Stimulated activated CD4-positive, alpha-beta T cell treated with anti-CD3 and anti-CD28 coated beads, Interleukin-2, amount 100 ng/mL, for 24 hours (primary cell): ENCODE results near the gene GPR3.
"Not testable (repeated sequence)": the region's sequence is repeated elsewhere in the genome, so short reads cannot be mapped to it uniquely, and the experiment has no call there.

Experiments used
- DNase-seq, 2 donors: peaks; one replicate each; pipeline ENCODE4 v3.0.0-alpha.2; 2020

GPR3 gene

DNA sequence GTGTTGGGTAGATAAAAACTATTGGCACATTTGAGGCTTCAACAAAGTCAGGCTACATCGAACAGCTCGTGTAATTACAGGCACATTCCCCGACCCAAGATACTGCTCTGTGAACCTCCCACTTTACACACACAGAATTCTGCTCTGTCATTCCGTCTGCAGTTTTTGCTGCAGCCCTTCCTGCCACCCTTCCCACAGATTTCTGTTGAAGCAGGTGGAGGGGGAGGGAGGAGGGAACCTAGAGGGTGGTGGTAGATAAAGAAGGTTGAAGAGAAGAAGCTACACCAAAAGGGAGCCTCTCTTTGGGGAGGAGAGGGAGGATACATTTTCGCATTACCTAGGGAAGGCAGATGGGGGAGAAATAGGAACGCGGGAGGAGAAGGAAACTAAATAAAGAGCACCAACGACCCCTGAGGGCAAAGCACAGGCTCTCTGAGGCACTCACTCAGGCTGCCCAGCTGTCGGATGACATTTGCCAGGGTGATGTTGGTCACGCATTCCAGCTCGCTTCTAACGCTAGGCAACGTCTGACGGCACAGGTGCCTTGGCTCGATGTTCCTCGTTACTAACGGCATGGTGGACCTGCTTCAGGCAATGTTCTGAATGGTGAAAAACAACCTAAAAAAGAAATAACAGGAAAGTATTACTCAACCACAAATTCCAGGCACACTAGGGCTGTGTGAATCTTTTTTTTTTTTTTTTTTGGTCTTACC is 36.0 kb downstream of the GPR3 start:
- peak; percentile 28 to 36 for DNase-seq

DNA sequence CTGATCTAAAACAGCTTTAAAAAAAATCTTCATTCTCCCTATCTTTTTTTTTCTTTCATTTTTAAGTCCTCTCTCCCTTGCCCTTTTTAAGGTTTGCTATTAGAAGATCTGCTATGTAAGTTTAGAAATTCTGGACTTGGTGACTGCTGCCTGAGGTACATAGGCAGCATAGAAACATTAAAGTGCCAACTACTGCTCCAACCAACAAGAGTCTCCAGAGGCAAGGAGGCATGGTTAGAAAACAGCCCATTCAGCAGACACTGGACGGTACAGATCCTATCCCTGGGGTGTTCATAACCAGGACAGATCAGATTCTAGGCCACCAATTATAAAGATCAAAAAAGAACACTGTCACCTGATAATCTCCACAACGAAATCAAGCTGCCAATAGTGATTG is 36.6 kb downstream of the GPR3 start:
- no peak for DNase-seq

DNA sequence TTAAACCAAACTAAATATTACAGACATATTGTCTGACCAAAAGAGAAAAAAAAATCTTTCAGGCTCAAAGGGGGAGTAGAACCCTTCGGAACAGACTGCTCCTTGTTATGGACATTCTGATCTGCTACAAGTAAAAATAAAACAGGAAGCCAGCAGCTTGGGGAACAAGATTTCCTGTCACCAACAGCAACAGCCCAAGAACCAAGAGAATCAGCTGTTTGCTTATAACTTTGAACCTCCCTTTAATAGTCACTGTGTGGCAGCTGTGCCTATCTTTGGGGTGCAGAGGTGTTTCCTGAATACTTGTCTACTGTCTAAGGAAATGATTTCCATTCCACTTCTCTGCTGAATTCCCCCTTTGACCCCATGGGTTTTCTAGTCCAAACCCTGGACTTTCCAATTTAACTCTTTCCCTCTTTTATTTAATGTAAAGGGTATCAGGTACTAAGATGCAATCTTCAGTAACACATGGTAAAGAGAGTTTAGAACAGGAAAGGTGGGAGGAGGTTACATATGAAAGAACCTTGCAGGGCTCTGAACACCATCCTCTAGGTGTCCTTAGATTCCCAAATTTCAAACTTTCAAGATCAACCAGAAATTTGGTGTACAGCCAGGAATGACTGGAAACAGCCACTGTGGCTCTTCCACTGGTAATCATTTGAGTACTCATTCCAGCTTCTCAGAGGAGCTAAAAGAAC is 38.6 kb downstream of the GPR3 start:
- DNase-seq = no peak

DNA sequence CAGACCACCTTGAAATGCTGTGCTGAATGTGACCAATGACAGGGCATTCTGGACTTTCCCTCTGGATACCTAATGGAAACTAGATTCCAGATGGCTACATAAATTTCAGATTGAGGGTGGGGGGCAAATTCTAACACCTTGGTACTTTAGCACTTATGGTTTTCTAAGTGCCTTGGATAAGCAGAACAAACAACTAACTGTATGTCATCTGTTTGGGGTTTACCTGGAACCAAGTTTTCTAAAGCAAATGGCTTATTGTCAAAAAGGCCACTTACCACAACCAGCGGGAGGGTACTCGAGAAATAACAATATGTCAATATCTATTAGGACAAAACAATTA is 39.1 kb downstream of the GPR3 start:
- DNase-seq = no peak

DNA sequence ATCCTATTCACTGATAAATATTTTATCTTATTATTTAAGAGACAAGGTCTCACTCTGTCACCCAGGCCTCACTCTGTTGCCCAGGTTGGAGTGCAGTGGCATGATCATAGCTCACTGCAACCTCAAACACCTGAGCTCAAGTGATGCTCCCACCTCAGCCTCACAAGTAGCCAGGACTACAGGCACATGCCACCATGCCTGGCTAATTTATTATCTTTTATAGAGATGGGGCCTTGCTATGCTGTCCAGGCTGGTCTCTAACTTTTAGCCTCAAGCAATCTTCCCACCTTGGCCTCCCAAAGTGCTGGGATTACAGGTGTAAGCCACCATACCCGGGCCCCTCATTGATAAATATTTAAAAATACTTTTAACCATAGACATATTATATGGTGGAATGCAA is 40.3 kb downstream of the GPR3 start:
- DNase-seq = not testable (repeated sequence)

DNA sequence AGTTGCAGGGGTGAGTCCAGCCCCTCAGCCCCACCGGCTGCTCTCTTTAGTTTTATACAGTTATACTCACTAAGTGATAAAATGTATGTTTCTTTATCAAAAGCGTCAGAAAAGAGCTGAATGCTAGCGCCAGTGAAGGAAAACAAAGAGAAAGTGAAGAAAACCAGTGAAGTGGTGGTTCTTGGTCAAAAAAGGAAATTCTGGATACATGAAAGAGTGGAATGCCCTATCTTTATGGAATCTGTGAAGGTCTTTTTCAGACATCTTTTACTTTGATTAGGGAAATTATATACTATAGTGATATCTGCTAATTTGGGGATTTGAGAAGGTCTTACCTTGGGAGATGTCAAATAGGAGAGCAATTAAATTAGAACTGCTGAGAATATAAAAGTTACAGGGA is 41.3 kb downstream of the GPR3 start:
- DNase-seq = no peak

DNA sequence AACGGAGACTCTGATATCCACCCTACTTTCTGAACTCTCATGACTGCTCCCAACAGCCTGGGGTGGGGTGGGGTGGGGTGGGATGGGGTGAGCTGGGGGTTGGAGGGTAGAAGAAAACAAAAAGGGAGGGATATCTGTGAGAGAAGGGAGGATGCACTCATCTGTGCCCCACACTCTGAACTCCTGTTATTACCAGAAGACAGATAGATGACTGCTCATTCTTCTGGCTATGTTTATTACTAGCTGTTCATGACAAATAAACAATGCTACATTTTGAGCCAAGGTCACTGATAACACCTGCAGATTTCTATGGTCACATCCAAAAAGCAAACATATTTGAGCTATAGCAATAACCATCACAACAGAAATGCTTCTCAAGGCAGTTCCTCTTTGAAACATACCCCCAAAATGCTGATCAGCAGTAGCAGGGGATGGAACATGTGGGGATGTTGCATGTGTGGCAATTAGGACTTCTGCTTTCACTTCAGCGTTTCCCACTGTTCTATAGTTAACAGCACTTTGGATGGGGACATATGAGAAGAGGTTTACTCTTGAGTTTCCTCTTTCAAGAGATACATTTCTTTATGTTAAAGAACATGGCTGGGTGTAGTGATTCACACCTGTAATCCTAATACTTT is 43.3 kb downstream of the GPR3 start:
- no peak for DNase-seq

DNA sequence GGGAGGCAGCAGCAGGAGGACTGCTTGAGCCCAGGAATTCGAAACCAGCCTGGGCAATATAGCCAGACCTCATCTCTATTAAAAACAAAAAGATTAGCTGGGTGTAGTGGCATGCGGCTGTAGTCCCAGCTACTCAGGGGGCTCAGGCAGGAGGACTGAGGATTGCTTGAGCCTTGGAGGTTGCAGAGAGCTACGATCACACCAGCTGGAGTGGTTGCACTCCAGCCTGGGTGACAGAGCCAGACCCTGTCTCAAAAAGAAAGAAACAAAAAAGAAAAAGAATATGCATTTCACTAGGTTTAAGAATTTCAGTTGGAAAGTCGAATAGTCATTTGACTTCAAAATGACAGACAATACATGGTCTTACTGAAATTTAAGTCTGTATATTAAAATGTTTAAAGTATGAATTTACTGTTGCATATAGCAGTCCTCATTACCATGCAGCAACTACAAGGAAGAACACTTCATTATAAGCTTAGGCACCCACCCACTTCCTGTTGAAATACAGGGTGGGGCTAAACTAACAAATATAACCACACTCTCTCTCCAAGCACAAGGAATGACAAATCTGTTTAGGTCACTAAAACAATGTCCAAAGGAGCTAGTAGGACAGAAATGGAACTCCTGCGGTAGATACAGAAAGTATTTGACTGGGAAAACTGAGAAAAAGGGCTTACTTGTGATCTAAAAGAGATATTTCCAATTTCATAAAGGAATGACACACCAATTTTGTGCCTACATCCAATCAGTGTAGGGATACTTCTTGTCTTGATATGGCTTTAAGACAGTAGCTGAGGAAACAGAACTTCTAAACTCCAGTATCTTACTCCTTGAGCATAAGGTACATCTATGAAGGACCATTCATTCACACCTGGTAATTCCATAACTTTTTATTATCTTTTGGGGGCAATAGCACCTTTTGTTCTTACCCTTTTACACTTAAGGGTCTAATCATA is 44.1 kb downstream of the GPR3 start:
- no peak for DNase-seq

DNA sequence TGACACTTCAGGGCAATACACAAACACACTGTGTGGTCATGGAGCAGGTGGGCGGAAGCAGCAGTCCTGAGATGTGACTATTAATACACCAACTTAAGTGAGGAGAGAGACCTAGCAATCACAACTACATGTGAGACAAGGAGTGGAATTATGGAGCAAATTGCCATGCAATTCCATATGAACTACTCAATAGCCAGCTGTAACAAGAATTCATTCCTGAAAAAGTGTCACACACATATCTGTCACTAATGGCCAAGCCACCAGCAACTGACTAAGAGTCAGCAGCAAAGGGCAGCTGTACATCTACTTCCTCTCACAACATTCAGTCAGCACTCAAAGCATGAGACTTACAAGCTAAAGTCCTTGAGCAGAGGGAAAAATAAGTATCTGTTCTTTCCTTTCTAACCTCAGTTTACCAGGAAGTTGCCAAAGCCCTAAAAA is 46.2 kb downstream of the GPR3 start:
- DNase-seq = no peak

DNA sequence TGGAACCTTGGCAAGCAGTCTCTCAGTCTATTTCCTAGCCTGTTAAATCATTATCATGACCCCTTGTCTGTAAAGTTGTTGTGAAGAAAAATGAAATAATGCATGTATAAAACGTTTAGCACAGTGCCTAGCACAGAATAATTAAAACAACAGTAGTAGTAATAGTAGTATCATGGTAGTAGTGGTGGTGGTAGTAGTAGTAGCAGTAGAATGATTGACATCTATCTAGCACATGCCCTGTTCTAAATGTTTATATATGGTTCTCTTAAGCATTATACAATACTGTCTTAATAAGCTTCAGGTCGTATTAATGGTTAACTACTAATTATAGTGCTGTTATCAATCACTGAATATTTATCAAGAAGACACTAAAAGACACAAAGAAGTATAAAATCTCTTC is 46.7 kb downstream of the GPR3 start:
- DNase-seq = no peak

DNA sequence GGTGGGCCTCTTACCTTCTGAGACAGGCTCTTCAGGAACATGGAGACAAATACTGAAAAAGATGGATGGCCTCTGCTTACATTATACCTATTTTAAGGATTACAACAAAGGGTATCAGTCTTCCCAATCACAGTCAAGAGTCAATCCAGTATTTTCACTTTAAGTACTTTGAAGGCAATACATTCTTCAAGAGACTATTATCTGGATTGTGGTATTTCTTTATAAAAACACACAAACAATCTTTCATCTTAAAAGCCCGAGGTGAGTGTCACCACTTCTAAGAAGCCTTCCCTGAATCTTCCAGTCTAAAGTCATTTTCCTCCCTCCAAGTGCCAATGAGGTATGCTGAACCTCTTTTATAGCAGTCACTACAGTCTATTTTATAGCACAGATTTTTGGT is 52.2 kb downstream of the GPR3 start:
- no peak for DNase-seq
